ENCODE results near the gene PROB1. TPM values are rescaled to one million over a fixed set of nuclear protein-coding genes. Genes with fewer than 3 reads are reported as not detected.

Gene PROB1
- total and polyA plus RNA-seq, 2 of the 13 experiments (the other 11 are each of a cell fraction or from before 2014, with no cell fraction given) = 0.69 to 1.1 TPM

- TF ChIP-seq RXRA (CRISPR knock-in tag; IDR thresholded peaks at IDR 0.05) = peak; percentile 41; the same call in 1 of the 2 replicates
- no peak for TF ChIP-seq ZNF816 (CRISPR knock-in tag; IDR thresholded peaks at IDR 0.05; ENCODE audit: borderline replicate concordance)
- TF ChIP-seq ZBTB39 (CRISPR knock-in tag; IDR thresholded peaks at IDR 0.05) = 0 out of 2 replicates have a peak, but pooled peaks have one; percentile 64
- TF ChIP-seq ZFP90 (CRISPR knock-in tag; IDR thresholded peaks at IDR 0.05; ENCODE audit: borderline replicate concordance) = no peak
- peak; percentile 62; the same call in 1 of the 2 replicates for TF ChIP-seq RBFOX2 (IDR thresholded peaks at IDR 0.05; ENCODE audit: low read depth, low read length)
- TF ChIP-seq ZNF430 (CRISPR knock-in tag; IDR thresholded peaks at IDR 0.05) = no peak
- TF ChIP-seq SOX5 (CRISPR knock-in tag; IDR thresholded peaks at IDR 0.05; ENCODE audit: borderline replicate concordance) = peak; percentile 36; the same call in 1 of the 2 replicates
- TF ChIP-seq ZBTB44 (CRISPR knock-in tag; IDR thresholded peaks at IDR 0.05) = no peak
- no peak for TF ChIP-seq AKAP8 (CRISPR knock-in tag; IDR thresholded peaks at IDR 0.05)
- TF ChIP-seq RBM39 (IDR thresholded peaks at IDR 0.05; ENCODE audit: low read depth, low read length, poor library complexity, severe bottlenecking) = peak; percentile 41
- TF ChIP-seq THRA (CRISPR knock-in tag; IDR thresholded peaks at IDR 0.05; ENCODE audit: borderline replicate concordance) = no peak
- TF ChIP-seq ZNF879 (CRISPR knock-in tag; IDR thresholded peaks at IDR 0.05) = no peak
- no peak for TF ChIP-seq TCF7L2 (IDR thresholded peaks at IDR 0.05; ENCODE audit: low read depth, low read length)
- no peak for TF ChIP-seq ZNF780A (CRISPR knock-in tag; IDR thresholded peaks at IDR 0.05)
- no peak for TF ChIP-seq ZNF326 (CRISPR knock-in tag; IDR thresholded peaks at IDR 0.05; ENCODE audit: borderline replicate concordance)
- TF ChIP-seq PCBP2 (optimal IDR thresholded peaks at IDR 0.05; ENCODE audit: low read depth, low read length, poor library complexity, severe bottlenecking) = no peak
- TF ChIP-seq ZSCAN25 (CRISPR knock-in tag; IDR thresholded peaks at IDR 0.05) = no peak
- TF ChIP-seq ZNF138 (CRISPR knock-in tag; IDR thresholded peaks at IDR 0.05; ENCODE audit: low read depth) = peak; percentile 69; the same call in 1 of the 2 replicates
- no peak for TF ChIP-seq SETDB1 (CRISPR knock-in tag; IDR thresholded peaks at IDR 0.05; ENCODE audit: borderline replicate concordance)
- no peak for TF ChIP-seq ZBTB43 (CRISPR knock-in tag; conservative IDR thresholded peaks at IDR 0.05)
- TF ChIP-seq MXD1 (CRISPR knock-in tag; IDR thresholded peaks at IDR 0.05) = peak; percentile 75
- 0 out of 2 replicates have a peak, but pooled peaks have one; percentile 34 for TF ChIP-seq ZNF160 (CRISPR knock-in tag; IDR thresholded peaks at IDR 0.05)
Observed at GRCh38 chr5:139439013-139439903, 44.4 kb upstream of the PROB1 start, which contains the start of gene DNAJC18 (continued).
